OCI-LY7 (cell line): ENCODE data around the gene FBXL22.

Source experiments
- CTCF ChIP-seq: fragments of 200-600 bp; sonication (generic); conservative IDR thresholded peaks from 2 replicates; pipeline ENCODE4 v1.5.1; 2014; ENCODE audit warnings: mild to moderate bottlenecking, antibody characterized with exemption, low read length, moderate library complexity, mixed read lengths
- EZH2phosphoT487 ChIP-seq: fragments of 200-600 bp; sonication (generic); IDR thresholded peaks from 2 replicates; pipeline ENCODE4 v1.6.1; 2018; ENCODE audit warnings: low read depth, borderline replicate concordance, mild to moderate bottlenecking, mixed run types, antibody characterized with exemption, low read length, moderate library complexity, mixed read lengths

GRCh38 chr15:63597821-63598220 lies 634 bp downstream of the FBXL22 start:
- TF ChIP-seq CTCF (no peak), EZH2phosphoT487 (no peak)
